SKM-1 (cell line): Measurements from ENCODE around the gene PLRG1.
A peak's percentile ranks its signal among the peaks of the same experiment; 100 is the strongest.

ENCODE experiments used
- DNase-seq: peaks from one replicate; lab custom pipeline; 2025; ENCODE audit not compliant: unreplicated experiment; lab: John Stamatoyannopoulos, UW

The PLRG1 gene

DNA sequence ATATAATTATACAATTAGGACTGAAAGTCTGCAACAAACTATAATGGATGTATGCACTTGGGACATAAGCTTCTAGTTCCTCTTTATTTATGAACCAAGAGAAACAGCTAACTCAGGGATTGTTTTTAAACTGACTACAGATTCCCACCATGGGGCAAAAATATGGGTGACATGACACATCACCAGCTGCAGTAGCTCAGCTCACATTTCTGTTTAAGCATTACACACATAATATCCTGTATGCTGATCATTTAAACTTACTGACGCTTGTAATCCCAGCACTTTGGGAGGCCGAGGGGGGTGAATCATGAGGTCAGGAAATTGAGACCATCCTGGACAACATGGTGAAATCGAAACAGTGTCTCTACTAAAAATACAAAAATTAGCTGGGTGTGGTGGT lies 24.1 kb upstream of the PLRG1 start:
- no peak for DNase-seq

DNA sequence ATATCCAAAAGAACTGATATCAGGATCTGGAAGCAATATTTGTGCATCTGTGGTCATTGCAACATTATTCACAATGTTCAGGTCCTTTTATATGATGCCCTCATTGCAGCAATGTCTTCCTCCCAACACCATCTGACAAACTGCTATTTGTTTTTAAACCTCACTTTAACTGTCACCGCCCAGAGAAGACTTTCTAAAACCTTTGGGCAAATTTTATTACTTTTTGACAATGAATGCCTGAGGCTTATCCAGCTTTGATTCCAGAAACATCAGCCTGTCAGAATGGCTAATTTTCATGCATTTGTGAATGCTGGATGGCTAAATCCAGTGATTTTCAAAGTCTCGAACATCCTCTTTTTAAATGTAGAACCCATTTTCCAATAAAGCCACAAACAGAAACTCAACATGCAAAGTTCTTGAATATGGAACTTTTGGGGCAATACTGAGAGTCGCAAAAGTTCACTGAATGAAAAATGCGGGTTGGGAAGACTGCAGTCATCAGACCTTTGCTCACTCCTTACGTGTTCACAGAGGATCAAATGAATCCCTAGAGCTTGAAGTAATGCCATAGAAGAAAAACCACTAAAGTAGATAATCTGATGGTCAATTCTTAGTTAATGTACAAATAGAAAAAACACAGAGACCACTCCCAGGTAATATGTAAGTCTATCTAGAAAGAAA lies 23.1 kb upstream of the PLRG1 start:
- no peak for DNase-seq

- no peak for DNase-seq
Measured at GRCh38 chr4:154569584-154569983, 19.4 kb upstream of the PLRG1 start.

GRCh38 chr4:154569028-154569427 lies 18.8 kb upstream of the PLRG1 start:
- no peak for DNase-seq

- DNase-seq = no peak
Measured at GRCh38 chr4:154566639-154567204, 16.5 kb upstream of the PLRG1 start.

- no peak for DNase-seq
Measured at GRCh38 chr4:154565704-154566103, 15.5 kb upstream of the PLRG1 start.

DNA sequence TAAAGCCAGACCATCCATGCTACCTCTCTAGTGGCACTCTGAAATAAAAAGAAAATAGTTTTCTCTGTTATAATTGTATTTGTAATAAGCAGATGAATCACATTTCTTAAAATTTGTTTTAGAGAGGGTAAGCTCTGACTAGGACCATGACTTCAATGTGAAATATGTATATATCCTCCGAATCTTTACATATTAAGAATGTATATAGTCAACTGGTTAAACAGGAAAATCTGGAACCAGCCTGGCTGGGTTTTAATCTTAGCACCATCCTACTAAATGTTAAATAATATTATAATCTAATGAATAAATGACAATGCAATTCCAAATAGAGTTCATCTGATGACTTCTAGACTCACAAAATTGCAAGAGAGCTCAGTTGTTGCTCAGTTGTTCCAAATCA lies 14.1 kb upstream of the PLRG1 start:
- DNase-seq = no peak

- DNase-seq = no peak
Measured at GRCh38 chr4:154562697-154563254, 12.6 kb upstream of the PLRG1 start, which contains the start of gene FGB. TSS of gene FGB (plus strand) at chr4:154563011. CDS start at chr4:154563019, 8 bp downstream.

- DNase-seq = no peak
Measured at GRCh38 chr4:154560824-154561231, 10.6 kb upstream of the PLRG1 start.

- DNase-seq = no peak
Measured at GRCh38 chr4:154560419-154560801, 10.2 kb upstream of the PLRG1 start.

- peak; percentile 27 for DNase-seq
Measured at GRCh38 chr4:154559494-154560418, 9.6 kb upstream of the PLRG1 start.

DNA sequence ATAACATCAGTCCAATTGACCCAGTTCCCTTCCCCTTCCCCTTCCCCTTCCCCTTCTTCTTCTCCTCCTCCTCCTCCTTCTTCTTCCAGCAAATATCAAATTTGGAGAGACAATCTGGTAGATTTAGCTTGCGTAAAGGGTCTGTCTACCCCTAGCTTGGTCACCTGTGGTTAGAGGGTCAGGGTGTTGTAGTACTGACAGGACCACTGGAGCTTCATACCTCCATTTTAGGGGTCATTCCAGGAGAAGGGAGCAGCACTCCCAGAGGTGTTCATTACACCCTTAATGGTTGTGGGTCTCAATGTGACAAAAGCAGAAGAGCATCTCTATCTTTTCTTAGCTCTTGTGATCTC lies 8.9 kb upstream of the PLRG1 start:
- no peak for DNase-seq

- peak; percentile 35 for DNase-seq
Measured at GRCh38 chr4:154551872-154552686, 1.9 kb upstream of the PLRG1 start.

DNA sequence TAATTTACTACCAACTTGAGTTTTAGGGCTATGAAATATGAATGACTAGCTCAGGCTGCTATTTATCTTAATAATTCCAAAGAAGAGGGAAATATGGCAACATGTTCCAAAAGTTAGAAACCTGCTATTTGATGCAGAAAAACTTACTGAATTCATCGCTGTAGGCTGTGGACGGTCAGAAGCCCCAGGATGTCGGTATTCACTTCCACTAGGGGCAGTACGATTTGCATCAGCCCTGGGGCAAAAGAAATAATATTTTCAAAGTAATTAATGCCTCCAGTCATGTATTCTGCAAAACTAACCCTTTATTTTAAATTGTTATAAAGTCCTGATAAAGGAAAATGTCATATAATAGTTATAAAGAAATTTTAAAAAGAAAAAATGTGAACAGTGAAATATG lies 4.5 kb downstream of the PLRG1 start:
- DNase-seq = no peak

GRCh38 chr4:154542271-154542879 lies 7.8 kb downstream of the PLRG1 start:
- DNase-seq = no peak

DNA sequence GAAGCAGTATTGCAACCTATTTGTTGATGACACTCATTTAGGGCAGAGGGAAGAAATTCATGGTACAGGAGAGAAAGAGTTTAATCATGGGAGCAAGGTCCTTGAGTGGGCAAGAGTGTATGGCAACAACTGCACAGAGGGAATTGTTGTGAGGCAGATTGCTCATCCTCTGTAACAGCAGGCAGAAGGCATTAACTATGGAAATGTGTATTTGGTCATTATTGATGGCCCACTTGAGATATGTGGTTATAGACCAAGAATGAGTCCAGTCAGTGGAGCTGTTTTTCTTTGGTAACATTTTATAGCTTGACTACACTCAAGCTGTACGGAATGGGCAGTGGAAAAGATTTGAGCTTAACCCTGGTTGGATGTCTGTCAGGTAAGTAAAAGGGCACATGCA lies 15.9 kb downstream of the PLRG1 start:
- no peak for DNase-seq

GRCh38 chr4:154529728-154530519 lies 20.3 kb downstream of the PLRG1 start:
- no peak for DNase-seq

- DNase-seq = no peak
Measured at GRCh38 chr4:154528869-154529268, 21.3 kb downstream of the PLRG1 start.

GRCh38 chr4:154527308-154527707 lies 22.9 kb downstream of the PLRG1 start:
- DNase-seq = no peak

GRCh38 chr4:154526151-154526550 lies 24.0 kb downstream of the PLRG1 start:
- DNase-seq = no peak
